COLO829 (cell line): ENCODE data around the gene RNF115.
A peak's percentile ranks its signal among the peaks of the same experiment; 100 is the strongest.
"Not testable (repeated sequence)": the region's sequence is repeated elsewhere in the genome, so short reads cannot be mapped to it uniquely, and the experiment has no call there.

Experiments used
- DNase-seq: peaks from one replicate; pipeline ENCODE4 v3.0.0; 2012; ENCODE audit warnings: low spot score

Gene RNF115

DNA sequence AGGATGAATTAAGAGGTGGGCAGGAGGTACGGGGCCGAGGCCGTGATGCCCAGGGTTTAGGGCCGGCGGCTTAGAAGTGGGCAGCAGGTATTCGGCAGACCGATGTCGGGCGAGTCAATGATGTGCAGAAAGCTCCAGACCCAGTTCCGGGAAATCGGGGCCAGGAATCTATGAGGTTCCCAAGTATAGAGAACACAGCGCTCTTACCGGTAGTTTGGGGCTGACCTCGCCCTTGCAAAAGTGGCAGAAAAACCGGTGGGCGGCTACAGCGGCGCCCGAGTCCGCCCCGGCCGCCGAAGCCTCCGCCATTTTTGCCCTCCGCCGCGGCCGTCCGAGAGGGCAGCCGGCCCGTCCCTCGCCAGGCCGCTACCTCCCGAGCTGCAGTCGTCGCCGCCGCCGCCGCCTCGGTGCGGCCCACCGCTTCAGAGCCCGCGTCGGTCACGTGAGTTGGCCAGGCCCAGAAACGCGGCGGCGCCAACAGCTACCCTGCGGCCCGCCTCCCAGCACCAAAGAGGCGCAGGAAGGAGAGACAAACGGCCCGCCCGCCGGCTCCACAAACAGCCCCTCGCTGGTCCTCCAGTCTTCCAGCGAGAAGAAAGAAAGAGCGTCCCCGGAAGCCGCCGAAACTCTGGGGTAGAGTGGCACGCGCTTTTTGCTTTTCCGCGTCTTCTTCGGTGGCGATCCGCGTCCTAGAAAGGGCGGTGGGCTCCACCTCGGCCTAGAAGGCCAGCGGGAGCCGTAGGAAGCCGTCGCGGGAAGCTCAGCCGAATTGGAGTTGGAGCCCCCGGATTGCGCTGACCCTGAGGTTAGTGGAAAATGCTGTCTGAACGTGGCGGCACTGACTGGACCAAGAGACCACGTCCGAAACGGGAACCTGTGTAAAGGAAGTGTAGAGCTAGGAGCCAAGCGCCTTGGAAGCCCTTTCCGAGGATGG, at the start of gene RNF115, which contains the start of gene POLR3C:
Gene RNF115, minus strand, starts transcription at position 531 of the 934 bp plus-strand sequence. Its CDS starts 222 bp downstream, at position 309.
Gene POLR3C, plus strand, starts transcription at position 636 of the 934 bp plus-strand sequence. CDS start 1,577 bp downstream, outside the sequence.
- DNase-seq, result peak; percentile 96

DNA sequence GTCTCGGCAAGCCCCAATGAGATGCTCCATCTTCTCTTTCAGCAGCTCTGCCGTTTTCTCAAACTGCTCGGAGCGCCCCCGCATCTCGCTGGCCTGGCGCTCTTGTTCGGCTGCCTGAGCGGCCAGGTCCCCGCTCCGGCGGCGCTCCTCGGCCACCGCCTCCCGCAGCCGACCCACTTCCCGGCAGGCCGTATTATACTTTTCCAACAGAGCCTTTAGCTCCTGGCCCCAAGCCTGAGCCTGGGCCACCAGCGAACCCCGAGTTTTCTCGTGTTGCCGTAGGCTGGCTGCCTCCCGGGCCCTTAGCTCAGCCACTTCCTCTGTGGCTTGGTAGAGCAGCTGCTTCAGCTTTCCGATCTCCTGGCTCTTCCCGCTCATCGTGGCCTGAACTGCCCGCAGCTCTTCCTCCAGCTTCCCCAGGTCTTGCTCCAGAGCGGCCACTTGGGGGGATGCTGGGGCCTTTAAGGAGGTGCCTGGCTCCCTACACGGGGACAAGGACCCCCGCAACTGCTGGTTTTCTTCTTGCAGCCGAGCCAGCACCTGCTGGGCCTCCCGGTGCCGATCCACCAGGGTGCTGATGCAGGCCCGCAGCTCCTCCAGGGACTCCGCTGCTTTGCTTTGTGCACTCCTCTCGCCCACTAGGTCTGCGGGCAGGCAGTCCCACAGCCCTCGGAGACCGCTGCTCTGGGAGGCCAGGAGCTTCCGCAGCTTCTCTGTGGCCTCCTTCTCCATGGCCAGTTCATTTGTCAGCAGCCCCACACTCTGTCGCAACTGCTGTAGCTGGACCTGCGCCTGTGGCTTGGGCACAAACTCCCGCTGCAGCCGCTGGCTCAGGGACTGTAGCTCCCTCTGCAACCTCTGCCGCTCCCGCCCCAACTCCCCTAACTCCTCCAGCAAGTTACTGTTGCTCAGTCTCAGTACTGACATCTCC, 48.4 kb upstream of the RNF115 start:
- DNase-seq, result no peak

DNA sequence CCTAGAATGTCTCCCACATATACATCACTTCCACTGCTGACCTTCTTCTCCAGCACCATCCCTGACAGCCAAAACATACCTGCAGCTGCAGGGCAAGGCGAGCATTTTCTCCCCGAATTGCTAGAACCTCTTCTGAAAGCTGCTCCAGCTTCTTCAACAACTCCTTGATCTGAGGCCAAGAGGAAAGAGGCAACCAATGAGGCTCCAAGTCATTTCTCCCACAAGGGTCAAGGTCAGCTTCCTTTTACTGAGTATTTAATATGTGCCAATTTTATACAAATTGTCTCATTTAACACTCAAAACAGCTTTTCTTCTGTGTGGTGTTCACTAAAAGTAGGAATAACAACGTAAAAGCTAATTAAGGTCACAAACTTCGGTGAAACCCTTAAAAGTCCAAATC, 44.3 kb upstream of the RNF115 start:
- no peak for DNase-seq

DNA sequence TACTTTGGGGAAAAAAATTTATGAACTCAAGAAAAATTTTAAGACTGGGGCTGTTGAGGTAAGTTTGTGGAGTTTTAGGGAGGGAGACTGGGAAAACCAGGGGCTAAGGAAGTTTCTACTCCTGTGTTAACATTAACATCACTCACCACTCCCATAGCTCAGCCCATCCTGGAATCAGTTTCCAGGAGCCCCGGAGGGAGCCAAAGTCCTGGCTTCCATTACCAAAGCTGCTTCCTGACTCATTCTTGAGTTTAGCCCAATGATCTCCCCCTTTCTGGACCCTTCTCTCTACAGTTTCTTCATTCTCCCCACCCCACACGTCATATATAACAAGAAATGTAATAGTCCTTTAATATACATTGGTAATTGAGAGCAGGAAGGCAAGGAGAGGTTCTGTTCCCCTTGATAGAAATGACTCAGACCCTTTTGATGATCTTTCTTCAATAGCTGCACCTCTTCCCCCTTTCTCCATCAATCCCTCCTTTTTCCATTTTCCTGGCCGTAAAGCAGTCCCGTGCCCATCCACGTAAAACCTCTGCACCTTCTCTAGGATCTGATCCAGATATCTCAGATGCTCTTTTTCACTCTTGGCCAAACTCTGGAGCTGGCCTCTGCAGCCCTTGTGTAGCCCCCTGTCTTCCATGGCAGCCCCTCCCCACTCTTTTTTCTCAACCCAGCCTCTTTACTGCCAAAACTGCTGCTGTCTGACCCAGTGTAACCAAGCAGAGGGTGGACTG, 39.6 kb upstream of the RNF115 start:
- no peak for DNase-seq

DNA sequence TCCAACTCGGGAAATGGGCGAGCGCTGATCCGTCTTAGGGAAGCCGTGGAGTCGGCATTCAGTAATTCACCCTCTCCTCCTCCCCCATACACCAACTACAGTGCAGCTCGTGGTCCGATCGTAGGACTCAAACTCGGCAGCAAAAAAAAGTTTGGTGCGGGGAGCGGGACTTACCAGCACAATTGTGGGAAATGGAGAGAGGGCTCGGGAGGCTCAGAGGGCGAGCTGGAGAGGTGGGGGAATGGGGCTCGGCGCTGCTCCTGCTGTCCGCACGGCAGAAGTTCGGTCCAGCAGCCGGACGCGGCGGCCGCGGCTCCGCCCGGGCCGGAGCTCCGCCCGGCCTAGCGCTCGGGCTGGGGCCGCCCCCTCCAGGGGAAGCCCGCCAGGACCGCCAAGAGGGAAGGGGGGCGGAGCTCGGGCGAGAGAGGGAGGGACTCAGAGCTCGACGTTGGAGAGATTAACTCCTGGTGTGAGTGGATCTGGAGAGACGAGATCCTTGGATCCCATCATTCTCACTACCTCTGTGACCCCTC, 35.7 kb upstream of the RNF115 start:
- DNase-seq, result peak; percentile 99

DNA sequence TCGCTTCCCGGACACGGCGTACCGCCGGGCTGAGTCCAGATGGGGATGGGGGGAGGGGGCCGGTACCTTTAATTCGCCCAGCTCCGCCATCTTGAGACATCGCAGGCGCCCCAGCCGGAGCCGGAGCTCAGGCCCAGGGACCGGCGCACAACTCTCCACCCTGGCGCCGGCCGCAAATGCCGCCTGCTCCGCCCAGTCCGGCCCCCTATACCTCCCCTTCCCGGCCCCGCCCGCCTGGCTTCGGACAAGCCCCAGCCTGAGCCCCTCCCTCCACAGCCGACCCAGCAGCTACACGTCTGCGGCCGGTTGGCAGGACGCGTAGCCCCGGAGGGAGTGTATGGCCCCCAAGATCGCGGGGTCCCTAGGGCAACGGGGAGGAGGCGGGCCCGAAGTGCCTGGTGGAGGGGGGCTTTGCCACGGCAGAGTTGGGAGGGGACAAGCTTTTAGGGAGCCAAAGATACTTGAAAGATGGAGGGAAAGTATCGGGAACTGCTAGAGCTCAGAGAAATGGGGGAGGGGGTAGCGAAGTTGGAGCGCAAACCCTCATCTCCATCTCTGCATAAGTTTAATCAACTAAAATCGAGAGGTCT, 35.1 kb upstream of the RNF115 start, which contains the start of gene PIAS3:
Gene PIAS3, minus strand, starts transcription at position 181 of the 590 bp plus-strand sequence. Its CDS starts 91 bp downstream, at position 90.
- DNase-seq, result peak; percentile 99

DNA sequence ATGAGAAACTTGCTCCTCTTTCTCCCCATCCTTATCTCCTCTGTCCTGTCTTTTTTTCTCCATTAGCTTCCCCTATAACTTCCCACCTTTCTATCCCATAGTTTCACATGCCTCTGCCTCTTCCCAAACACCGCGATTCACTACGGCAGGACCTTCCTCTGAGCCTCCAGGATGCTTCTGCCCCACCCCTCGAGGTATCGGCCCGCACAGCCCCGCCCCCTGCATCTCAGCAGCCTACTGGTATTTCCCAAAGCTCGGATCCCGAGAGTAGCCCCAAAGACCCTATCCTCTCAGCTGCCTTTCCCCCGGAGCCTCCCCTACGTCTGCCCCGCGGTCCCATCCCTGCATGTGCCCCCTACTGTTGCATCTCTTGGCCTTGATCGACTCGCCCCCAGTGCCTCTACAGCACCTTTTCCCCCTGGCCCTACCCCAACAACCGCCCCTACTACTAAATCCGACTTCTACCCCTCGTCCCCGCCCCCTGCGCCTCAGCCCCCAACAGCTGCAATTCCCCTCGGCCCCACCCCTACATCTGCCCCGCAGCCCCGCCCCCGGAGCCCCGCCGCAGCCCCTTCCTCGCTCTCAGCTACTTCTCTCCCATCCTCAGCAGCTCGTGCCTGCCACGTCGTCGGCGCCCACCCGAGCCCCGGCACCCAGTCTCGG, 34.5 kb upstream of the RNF115 start:
- peak; percentile 66 for DNase-seq

DNA sequence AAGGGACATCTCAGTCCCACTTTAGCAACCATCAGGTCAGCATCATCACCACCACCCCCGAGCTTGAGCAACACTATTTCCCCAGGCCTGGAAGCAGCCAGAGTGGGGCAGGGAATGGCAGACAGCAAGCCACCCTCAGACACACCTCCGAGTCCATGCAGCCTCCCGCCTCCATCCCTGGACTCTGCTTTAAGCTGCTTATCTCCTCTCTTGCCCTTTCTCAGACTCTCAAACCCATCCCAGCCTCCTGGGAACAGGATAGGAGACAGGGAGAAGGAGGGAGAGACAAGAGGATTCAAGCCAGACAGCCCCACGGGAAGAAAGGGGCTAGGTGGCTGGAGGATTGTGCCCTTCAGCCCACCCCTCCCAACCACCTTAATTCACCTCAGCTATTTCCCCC, 33.3 kb upstream of the RNF115 start:
- no peak for DNase-seq

DNA sequence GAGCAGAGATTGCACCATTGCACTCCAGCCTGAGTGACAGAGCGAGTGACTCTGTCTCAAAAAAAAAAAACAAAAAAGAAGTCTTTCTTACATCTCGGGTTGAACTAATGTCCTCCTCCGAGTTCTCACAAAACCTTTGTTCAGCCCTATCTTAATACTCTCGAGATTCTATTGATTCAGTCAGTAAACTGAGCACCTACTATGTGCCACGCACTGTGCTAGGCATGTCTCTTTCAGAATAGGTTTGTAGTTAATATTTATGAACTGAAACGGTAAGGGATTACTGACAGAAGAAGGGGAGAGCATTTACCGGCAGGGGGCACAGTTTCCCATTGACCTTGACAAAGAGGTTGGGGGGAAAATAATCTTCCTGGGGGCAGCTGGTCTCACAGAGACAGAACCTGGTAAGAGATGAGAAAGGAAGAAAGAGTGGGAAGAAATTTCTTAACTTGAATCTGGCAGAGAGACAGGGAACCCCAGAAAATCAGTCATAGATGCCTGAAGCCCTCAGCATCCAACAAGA, 31.6 kb upstream of the RNF115 start:
- DNase-seq, result no peak

DNA sequence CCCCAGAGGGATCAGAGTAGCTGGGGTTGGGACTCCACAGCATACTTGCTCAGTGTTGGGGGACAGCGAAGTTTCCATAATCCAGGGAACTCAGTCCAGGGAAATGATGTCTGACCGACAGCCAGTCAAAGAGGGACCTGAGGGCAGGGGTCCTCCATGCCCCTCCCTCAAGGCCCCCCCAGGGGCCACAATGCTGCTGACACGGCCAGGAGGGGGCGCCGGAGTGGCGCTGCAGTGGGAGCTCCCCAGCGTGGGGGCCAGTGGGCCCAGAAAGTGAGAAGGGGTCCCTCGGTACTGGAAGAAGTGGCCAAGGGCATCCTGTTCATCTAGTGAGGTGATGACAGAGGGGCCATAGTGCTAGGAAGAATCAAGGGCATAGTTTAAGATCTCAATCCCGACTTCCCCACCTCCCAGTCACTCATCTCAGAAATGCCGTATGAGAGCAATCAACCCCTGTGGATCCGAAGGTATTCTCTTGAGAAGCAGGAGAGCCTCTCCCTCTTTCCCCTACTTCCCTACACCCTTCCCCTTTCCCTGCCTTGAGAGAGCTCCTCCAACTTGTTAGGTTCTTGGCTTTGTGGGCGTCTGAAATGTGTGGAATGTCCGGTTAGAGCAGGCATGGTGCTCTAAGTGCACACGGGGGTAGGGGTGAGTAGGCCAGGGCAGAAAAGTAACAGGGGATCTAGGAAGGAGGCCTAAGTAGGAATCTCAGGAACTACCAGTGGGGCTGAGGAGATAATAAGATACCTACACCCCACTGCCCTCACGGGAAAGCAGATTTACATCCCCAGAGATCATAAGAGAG, 25.7 kb upstream of the RNF115 start:
- DNase-seq, result peak; percentile 59

DNA sequence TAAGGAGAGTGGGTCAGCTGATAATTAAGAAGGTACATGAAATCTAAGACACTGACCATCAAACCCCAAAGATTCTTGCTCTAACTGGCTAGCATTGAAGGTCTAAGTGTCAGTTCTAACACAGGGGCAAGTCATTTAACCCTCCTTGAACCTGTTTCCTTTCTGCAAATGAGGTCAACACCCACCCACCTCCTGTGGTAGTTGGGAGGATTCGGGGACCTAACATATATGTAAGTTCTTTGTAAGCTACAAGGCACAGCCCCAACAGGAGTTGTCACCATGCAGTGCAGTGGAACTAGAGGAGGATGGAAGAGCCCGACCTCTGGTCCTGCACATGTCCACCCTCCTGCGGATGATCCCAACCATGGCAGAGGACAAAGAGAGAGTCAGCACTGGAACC, 23.9 kb upstream of the RNF115 start:
- DNase-seq, result no peak

DNA sequence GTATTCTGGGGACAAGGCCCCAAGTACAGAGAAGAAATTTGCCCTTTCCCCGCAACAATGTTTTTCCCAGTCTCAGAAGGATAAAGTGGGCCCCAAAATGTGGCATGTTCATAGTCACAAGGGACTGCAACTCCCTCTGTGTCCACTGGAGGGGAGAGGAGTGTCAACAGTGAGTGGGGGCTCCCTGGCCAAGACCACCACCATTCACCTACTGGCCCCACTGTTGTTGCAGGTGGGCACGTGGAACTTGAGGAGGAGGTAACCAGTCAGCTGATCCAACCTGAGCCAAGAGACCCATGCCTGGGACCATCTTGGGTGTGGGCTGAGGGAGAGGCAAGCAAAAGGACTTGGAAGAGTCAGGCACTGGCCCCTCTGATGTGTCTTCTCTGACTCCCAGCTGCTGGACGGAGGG, 22.3 kb upstream of the RNF115 start:
- peak; percentile 65 for DNase-seq

DNA sequence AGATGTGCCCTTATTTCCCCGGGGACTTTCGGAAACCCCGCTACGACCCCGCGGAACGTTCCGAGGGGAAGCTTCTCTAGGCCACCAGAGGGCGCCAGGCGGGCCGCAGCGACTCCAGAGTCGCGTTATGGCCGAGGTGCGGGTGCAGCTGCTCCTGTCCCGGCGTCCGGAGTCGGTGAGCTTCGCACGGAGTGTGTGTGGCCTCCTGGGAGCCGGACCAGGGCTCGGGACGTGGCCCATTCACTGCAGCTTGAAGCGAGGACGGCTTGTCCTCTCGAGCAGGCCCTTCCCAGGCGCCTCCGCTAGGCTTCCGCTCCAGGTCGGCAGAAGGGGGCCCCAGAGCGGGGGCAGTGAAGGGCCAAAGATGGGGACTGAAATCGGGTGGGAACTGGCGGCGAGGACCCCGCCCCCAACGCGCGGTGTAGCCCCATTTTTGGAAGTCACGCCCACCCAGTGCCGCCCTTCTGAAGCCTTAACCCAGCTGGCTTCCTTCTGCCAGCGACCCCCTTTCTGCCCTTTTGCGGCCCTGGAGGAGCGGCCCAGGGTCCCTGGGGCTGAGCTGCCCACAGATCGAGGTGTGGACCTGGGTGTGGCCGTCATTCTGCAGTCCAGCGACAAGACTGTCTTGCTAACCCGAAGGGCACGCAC, 21.7 kb upstream of the RNF115 start, which contains the start of gene NUDT17:
Gene NUDT17, plus strand, starts transcription at position 117 of the 648 bp plus-strand sequence. Its CDS starts 11 bp downstream, at position 128.
- peak; percentile 88 for DNase-seq

DNA sequence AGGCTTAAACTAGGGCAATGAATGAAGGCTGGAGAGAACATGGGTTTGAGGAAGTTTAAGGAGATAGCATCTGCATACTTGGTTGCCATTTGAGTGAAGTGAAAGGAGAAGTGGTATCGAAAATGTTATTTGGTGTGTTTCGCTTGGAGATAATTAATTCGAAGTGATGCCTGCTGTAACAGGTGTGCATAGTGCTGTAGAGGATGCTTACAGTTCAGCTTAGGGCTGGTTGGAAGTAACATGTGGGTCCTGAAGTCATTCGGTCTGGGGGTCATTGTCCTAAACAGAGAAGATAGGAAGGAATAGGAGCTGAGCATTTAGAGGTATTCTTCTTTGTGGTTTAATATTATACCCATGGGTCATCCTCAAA, 21.2 kb upstream of the RNF115 start:
- DNase-seq, result peak; percentile 9

DNA sequence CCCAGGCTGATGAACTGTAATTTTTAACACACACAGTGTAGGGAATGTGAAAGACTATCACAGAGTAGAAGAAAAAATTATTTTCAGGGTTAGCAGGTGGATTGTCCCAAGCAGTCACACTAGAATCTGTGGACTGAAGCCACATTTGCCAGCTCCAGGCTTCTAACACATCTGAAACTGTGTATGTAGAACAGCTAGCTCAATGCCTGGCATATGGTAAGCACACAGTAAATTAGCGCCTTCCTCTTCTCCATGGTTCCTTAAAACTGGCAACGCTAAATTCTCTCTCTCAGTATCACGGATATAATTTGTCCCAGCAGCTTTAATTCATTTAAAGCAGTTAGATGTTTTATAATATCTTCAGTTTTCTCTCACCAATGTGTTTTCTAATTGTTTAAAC, 19.1 kb upstream of the RNF115 start:
- no peak for DNase-seq

DNA sequence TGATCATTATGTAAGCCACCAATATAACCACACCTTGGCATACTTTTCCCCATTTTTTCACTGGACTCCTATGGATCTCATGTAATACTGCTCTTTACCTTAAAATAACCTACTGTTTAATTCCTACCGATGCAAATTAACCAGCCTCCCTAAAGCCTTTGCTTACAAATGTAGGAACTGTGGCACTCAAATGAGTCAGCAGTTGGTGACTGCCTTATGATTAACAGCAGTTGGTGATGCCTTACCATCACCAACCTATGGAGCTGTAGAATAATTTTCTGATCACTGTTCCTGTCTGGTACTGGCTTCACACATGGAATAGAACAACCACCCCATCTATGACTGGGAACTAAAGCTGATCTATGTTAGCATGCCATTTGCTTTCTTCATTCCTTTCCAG, 13.8 kb upstream of the RNF115 start:
- DNase-seq, result no peak

DNA sequence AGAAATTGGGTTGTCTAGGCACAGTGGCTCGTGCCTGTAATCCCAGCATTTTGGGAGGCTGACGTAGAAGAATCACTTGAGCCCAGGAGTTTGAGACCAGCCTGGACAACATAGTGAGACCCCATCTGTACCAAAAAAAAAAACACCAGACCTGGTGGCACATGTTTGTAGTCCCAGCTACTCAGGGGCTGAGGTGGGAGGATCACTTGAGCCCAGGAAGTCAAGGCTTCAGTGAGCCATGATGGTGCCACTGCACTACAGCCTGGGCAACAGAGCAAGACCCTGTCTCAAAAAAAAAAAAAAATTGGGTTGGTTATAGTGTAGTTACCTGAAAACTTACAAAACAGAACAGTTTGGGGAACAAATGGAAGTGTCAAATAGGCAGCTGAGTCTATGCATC, 6.9 kb upstream of the RNF115 start:
- not testable (repeated sequence) for DNase-seq

DNA sequence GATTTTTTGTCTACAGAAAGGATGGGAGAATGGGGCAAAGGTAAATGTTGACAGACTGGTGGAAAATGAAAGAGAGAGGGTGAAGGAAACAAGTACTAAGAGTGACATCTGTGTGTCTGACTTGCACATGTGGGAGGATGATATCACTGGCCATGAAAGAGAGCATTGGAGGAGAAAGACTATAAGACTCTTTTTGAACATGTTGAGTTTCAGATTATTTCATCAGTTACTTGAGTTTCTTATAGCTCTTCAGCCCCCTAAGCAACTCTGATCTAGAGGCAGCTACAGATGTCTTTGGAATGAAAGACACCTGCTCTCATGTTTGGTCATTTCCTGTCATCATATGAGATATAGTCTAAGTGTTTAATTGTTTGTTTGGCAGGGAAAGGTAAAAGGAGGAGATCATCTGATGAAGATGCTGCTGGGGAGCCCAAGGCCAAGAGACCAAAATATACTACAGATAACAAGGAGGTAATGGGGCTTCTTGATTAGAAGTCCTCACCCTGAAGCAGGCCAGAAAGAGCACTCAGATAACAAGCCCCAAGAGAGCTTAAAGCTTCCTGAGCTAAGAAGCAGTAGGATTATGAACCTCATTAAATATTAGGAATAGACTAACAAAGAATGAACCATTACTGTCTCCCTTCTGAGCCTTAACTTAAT, 4.6 kb upstream of the RNF115 start:
- DNase-seq, result no peak
